Tibial artery (tissue), 4 donors: Measurements from ENCODE around the gene KCNIP3.

Experiments
- DNase-seq, 2 donors: peaks; one replicate each; pipeline ENCODE4 v3.0.0-alpha.2; 2019
- H3K27ac ChIP-seq, 2 donors: fragments of 200-600 bp; sonication (generic) in 1 of 2; 1 replicate in 1 of 2; 2 replicates in 1 of 2; pipeline ENCODE4 v1.5.1; 2018 to 2019; ENCODE audit warnings: mild to moderate bottlenecking in 1 of 2
- H3K27me3 ChIP-seq, 2 donors: fragments of 200-600 bp; sonication (generic) in 1 of 2; one replicate each; pipeline versions ENCODE4 v1.5.1 to v1.6.0; 2016 to 2019
- H3K36me3 ChIP-seq, 3 donors: fragments of 200-600 bp; sonication (generic) in 2 of 3; one replicate each; pipeline ENCODE4 v1.5.1; 2016 to 2019; ENCODE audit warnings: mild to moderate bottlenecking in 2 of 3
- H3K4me1 ChIP-seq, 4 donors: fragments of 200-600 bp; sonication (generic) in 2 of 4; 1 replicate in 3 of 4; 2 replicates in 1 of 4; pipeline ENCODE4 v1.5.1; 2016 to 2019
- H3K4me3 ChIP-seq, 2 donors: fragments of 200-600 bp; sonication (generic) in 1 of 2; 1 replicate in 1 of 2; 2 replicates in 1 of 2; pipeline ENCODE4 v1.5.1; 2018 to 2019; ENCODE audit warnings: mild to moderate bottlenecking in 2 of 2
- H3K9me3 ChIP-seq, 3 donors: fragments of 200-600 bp; sonication (generic) in 1 of 3; one replicate each; pipeline ENCODE4 v1.5.1; 2016 to 2019
- intact Hi-C: fragments of 100-400 bp; cut with DNase I; formaldehyde crosslinking; loops from one replicate; pipeline ENCODE4 v1.15.0; 2023; ENCODE audit warnings: low total_unique reads
- TF ChIP-seq, protein P1 (sequence below), 2 experiments: fragments of 200-600 bp in 1 of 2; fragments of 450-650 bp in 1 of 2; IDR thresholded peaks; one replicate each; pipeline ENCODE4 v1.5.1; 2017 to 2019; ENCODE audit warnings: antibody characterized with exemption in 2 of 2, mild to moderate bottlenecking in 1 of 2, moderate library complexity in 1 of 2

KCNIP3 gene

GRCh38 chr2:95303191-95303919, 6.2 kb downstream of the KCNIP3 start:
- Histone ChIP-seq H3K36me3 (no peaks in the 10 kb centered on the region), H3K27ac (no peak overlapping the region), H3K4me3 (no peak overlapping the region), H3K27me3 (peaks cover 0 to 22% of the 10 kb centered on the region in 2 donors), H3K9me3 (no peaks in the 10 kb centered on the region), H3K4me1 (peaks cover 0 to 18% (median 7%) of the 10 kb centered on the region in 4 donors)
- intact Hi-C loops, result no loop called here
- no peak for DNase-seq
- TF ChIP-seq, protein P1, sequence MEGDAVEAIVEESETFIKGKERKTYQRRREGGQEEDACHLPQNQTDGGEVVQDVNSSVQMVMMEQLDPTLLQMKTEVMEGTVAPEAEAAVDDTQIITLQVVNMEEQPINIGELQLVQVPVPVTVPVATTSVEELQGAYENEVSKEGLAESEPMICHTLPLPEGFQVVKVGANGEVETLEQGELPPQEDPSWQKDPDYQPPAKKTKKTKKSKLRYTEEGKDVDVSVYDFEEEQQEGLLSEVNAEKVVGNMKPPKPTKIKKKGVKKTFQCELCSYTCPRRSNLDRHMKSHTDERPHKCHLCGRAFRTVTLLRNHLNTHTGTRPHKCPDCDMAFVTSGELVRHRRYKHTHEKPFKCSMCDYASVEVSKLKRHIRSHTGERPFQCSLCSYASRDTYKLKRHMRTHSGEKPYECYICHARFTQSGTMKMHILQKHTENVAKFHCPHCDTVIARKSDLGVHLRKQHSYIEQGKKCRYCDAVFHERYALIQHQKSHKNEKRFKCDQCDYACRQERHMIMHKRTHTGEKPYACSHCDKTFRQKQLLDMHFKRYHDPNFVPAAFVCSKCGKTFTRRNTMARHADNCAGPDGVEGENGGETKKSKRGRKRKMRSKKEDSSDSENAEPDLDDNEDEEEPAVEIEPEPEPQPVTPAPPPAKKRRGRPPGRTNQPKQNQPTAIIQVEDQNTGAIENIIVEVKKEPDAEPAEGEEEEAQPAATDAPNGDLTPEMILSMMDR (IDR thresholded peaks at IDR 0.05), result no peak

- Histone ChIP-seq H3K4me3 (peak overlapping the region in 1 of 2 donors; percentile 5), H3K27me3 (peaks cover 0 to 10% of the 10 kb centered on the region in 2 donors), H3K36me3 (no peaks in the 10 kb centered on the region), H3K27ac (no peak overlapping the region), H3K4me1 (peaks cover 0 to 18% (median 7%) of the 10 kb centered on the region in 4 donors), H3K9me3 (no peaks in the 10 kb centered on the region)
- TF ChIP-seq, protein P1 (IDR thresholded peaks at IDR 0.05), result no peak
- intact Hi-C loops, result no loop called here
- no peak for DNase-seq
Observed at GRCh38 chr2:95305380-95306061, 8.4 kb downstream of the KCNIP3 start.

- Histone ChIP-seq H3K36me3 (no peaks in the 10 kb centered on the region), H3K27ac (no peak overlapping the region), H3K27me3 (peaks cover 0 to 2% of the 10 kb centered on the region in 2 donors), H3K4me3 (no peak overlapping the region), H3K4me1 (peaks cover 0 to 18% (median 7%) of the 10 kb centered on the region in 4 donors), H3K9me3 (no peaks in the 10 kb centered on the region)
- TF ChIP-seq, protein P1 (IDR thresholded peaks at IDR 0.05), result no peak
- no peak for DNase-seq
- intact Hi-C loops, result no loop called here
Observed at GRCh38 chr2:95306336-95306895, 9.3 kb downstream of the KCNIP3 start.

- Histone ChIP-seq H3K9me3 (no peaks in the 10 kb centered on the region), H3K27me3 (no peaks in the 10 kb centered on the region), H3K4me1 (peaks cover 0 to 18% (median 7%) of the 10 kb centered on the region in 4 donors), H3K36me3 (no peaks in the 10 kb centered on the region), H3K27ac (no peak overlapping the region), H3K4me3 (no peak overlapping the region)
- no peak for DNase-seq
- intact Hi-C loops, result no loop called here
- TF ChIP-seq, protein P1 (IDR thresholded peaks at IDR 0.05), result no peak
Observed at GRCh38 chr2:95307036-95307435, 9.9 kb downstream of the KCNIP3 start.

DNA sequence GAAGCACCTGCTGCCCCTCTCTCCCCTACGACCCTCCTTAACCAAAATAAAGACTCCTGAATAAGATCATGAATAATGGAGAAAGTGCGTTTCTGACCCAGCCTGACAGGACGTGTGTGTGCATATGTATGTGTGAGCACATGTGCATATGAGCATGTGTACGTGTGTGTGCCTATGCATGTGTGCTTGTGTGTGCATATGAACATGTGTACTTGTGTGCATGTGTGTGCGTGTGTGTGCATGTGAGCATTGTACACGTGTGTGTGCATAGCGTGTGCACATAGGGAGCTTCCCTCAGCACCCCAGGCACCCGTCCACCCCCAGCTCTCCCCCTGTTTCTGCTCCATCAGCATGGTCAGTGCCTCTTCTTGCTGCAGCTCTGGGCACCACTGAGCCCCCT, 10.7 kb downstream of the KCNIP3 start:
- H3K27ac ChIP-seq, result no peak overlapping the region
- no peaks in the 10 kb centered on the region for H3K9me3 ChIP-seq

More for the DNA sequence above, 10.7 kb downstream of the KCNIP3 start:
- H3K27me3 ChIP-seq, result no peaks in the 10 kb centered on the region
- TF ChIP-seq, protein P1 (IDR thresholded peaks at IDR 0.05), result no peak
- H3K4me1 ChIP-seq, result peaks cover 0 to 18% (median 7%) of the 10 kb centered on the region in 4 donors
- intact Hi-C loops, result no loop called here
- no peak overlapping the region for H3K4me3 ChIP-seq
- H3K36me3 ChIP-seq, result no peaks in the 10 kb centered on the region
- DNase-seq, result no peak
